Liver (tissue), 9 donors: Measurements from ENCODE around the gene POU4F3. TPM values are rescaled to one million over a fixed set of nuclear protein-coding genes. Genes with fewer than 3 reads are reported as not detected.

Source experiments
- DNase-seq: peaks from one replicate; pipeline ENCODE4 v3.0.0-alpha.2; 2017; ENCODE audit warnings: low spot score
- H3K27ac ChIP-seq, 2 donors: one replicate each; pipeline ENCODE4 v1.7.0; 2013; ENCODE audit warnings: inconsistent platforms in 2 of 2, low read length in 2 of 2, control low read depth in 1 of 2, low read depth in 1 of 2, mild to moderate bottlenecking in 1 of 2
- H3K27me3 ChIP-seq, 4 donors: one replicate each; pipeline versions ENCODE4 v1.6.1 to v1.7.0; 2013; ENCODE audit warnings: low read length in 3 of 4, inconsistent platforms in 1 of 4, mild to moderate bottlenecking in 1 of 4, moderate library complexity in 1 of 4; ENCODE audit not compliant: control insufficient read depth in 4 of 4, insufficient read depth in 4 of 4
- H3K36me3 ChIP-seq, 4 donors: one replicate each; pipeline versions ENCODE4 v1.6.1 to v1.7.0; 2013; ENCODE audit warnings: low read length in 3 of 4, mild to moderate bottlenecking in 3 of 4, low read depth in 1 of 4, moderate library complexity in 1 of 4; ENCODE audit not compliant: control insufficient read depth in 4 of 4, insufficient read depth in 3 of 4
- H3K4me1 ChIP-seq, 4 donors: one replicate each; pipeline versions ENCODE4 v1.6.1 to v1.7.0; 2013; ENCODE audit warnings: low read length in 3 of 4, mild to moderate bottlenecking in 3 of 4, moderate library complexity in 1 of 4; ENCODE audit not compliant: control insufficient read depth in 4 of 4, insufficient read depth in 4 of 4
- H3K4me3 ChIP-seq, 3 donors: one replicate each; pipeline versions ENCODE4 v1.6.1 to v1.7.0; 2013; ENCODE audit warnings: low read length in 3 of 3, control low read depth in 1 of 3, low read depth in 1 of 3, mild to moderate bottlenecking in 1 of 3
- H3K9ac ChIP-seq, 2 donors: one replicate each; pipeline ENCODE4 v1.7.0; 2013; ENCODE audit warnings: low read length in 2 of 2, mild to moderate bottlenecking in 2 of 2, moderate library complexity in 2 of 2, control low read depth in 1 of 2, low read depth in 1 of 2
- H3K9me3 ChIP-seq, 4 donors: one replicate each; pipeline versions ENCODE4 v1.6.1 to v1.7.0; 2013; ENCODE audit warnings: low read length in 3 of 4; ENCODE audit not compliant: control insufficient read depth in 4 of 4
- ATF3 ChIP-seq: IDR thresholded peaks from 2 replicates; pipeline ENCODE4 v1.6.1; 2016; ENCODE audit warnings: antibody characterized with exemption
- CTCF ChIP-seq: fragments of 150-350 bp; IDR thresholded peaks from 2 replicates; pipeline ENCODE4 v1.5.1; 2017; ENCODE audit warnings: improper control_type of control experiment, low read depth, low read length; ENCODE audit not compliant: missing input control
- FOXA1 ChIP-seq: IDR thresholded peaks from 2 replicates; pipeline ENCODE4 v1.6.1; 2016; ENCODE audit warnings: antibody characterized with exemption
- FOXA2 ChIP-seq: IDR thresholded peaks from 2 replicates; pipeline ENCODE4 v1.6.1; 2016; ENCODE audit warnings: antibody characterized with exemption
- GABPA ChIP-seq, 2 donors: IDR thresholded peaks in 1 of 2; conservative IDR thresholded peaks in 1 of 2; 2 replicates each; pipeline ENCODE4 v1.6.1; 2016; ENCODE audit warnings: antibody characterized with exemption in 2 of 2, mild to moderate bottlenecking in 1 of 2, moderate library complexity in 1 of 2
- HNF4A ChIP-seq, 2 donors: conservative IDR thresholded peaks; 2 replicates each; pipeline ENCODE4 v1.6.1; 2016; ENCODE audit warnings: antibody characterized with exemption in 2 of 2, mild to moderate bottlenecking in 2 of 2
- HNF4G ChIP-seq: IDR thresholded peaks from 2 replicates; pipeline ENCODE4 v1.6.1; 2016; ENCODE audit warnings: antibody characterized with exemption
- JUND ChIP-seq, 2 donors: IDR thresholded peaks; 2 replicates each; pipeline ENCODE4 v1.6.1; 2016; ENCODE audit warnings: antibody characterized with exemption in 2 of 2
- RAD21 ChIP-seq, 2 donors: IDR thresholded peaks; 2 replicates each; pipeline ENCODE4 v1.6.1; 2016; ENCODE audit warnings: antibody characterized with exemption in 2 of 2, mild to moderate bottlenecking in 2 of 2
- REST ChIP-seq: IDR thresholded peaks from 2 replicates; pipeline ENCODE4 v1.6.1; 2016; ENCODE audit warnings: antibody characterized with exemption, mild to moderate bottlenecking
- RXRA ChIP-seq, 2 donors: IDR thresholded peaks; 2 replicates each; pipeline ENCODE4 v1.6.1; 2017 to 2018; ENCODE audit warnings: antibody characterized with exemption in 2 of 2, mild to moderate bottlenecking in 1 of 2
- SP1 ChIP-seq: IDR thresholded peaks from 2 replicates; pipeline ENCODE4 v1.6.1; 2018; ENCODE audit warnings: antibody characterized with exemption, mild to moderate bottlenecking
- TAF1 ChIP-seq: conservative IDR thresholded peaks from 2 replicates; pipeline ENCODE4 v1.6.1; 2016; ENCODE audit warnings: antibody characterized with exemption, mild to moderate bottlenecking
- WGBS: extraction: QIAGEN DNeasy Blood & Tissue Kit; methylation state at CpG from one replicate; pipeline ENCODE4 v1.1.7; 2013; 5-methylcytosine and 5-hydroxymethylcytosine counted together
- polyA plus RNA-seq, 2 donors: library from polyadenylated mRNA; stranded (reverse) in 1 of 2; unstranded in 1 of 2; fragments of 200-250 nt in 1 of 2; fragments of >200 nt in 1 of 2; fragmentation: Nextera tagmentation in 1 of 2; extraction: Ambion mirVana in 1 of 2; gene quantifications; one replicate each; pipeline versions ENCODE4 v1.2.1 to v1.2.3, GENCODE V29; 2013 to 2015
- total RNA-seq, 2 donors: library from RNA; depleted of rRNA; stranded (reverse); fragments of >200 nt; gene quantifications; one replicate each; pipeline ENCODE4 v1.2.3, GENCODE V29; 2014
- donor health status: healthy.
- donor health status: healthy.
- donor health status: healthy.
- donor health status: healthy.
- donor health status: healthy.

The POU4F3 gene
- total and polyA plus RNA-seq, 4 donors, result not detected

- TF ChIP-seq ATF3, result no peak
These were observed 11.3 kb upstream of the POU4F3 start (continued) for GRCh38 chr5:146327257-146327870.

GRCh38 chr5:146327989-146328388, 10.7 kb upstream of the POU4F3 start:
- 33% methylated on average over 1 of the region's 1 CpG for WGBS
- TF ChIP-seq TAF1, result no peak
- no peak for TF ChIP-seq RXRA (IDR thresholded peaks at IDR 0.05)
- no peak for TF ChIP-seq RAD21 (IDR thresholded peaks at IDR 0.05)
- TF ChIP-seq JUND (IDR thresholded peaks at IDR 0.05), result no peak
- no peak for TF ChIP-seq SP1
- no peak for TF ChIP-seq GABPA (IDR thresholded peaks at IDR 0.05 in 1 of 2, conservative IDR thresholded peaks at IDR 0.05 in 1 of 2)
- Histone ChIP-seq H3K27ac (no peak overlapping the region), H3K4me3 (no peak overlapping the region), H3K27me3 (peaks cover 0 to 4% (median 3%) of the 10 kb centered on the region in 4 donors), H3K36me3 (no peaks in the 10 kb centered on the region), H3K9me3 (no peaks in the 10 kb centered on the region), H3K4me1 (no peaks in the 10 kb centered on the region), H3K9ac (no peak overlapping the region)
- no peak for DNase-seq

GRCh38 chr5:146329697-146330096, 8.9 kb upstream of the POU4F3 start:
- Histone ChIP-seq H3K9me3 (no peaks in the 10 kb centered on the region), H3K36me3 (no peaks in the 10 kb centered on the region), H3K27ac (no peak overlapping the region), H3K27me3 (peaks cover 0 to 4% (median 4%) of the 10 kb centered on the region in 4 donors), H3K4me3 (no peak overlapping the region), H3K9ac (no peak overlapping the region), H3K4me1 (no peaks in the 10 kb centered on the region)
- 94% methylated on average over 2 of the region's 2 CpGs for WGBS
- TF ChIP-seq REST (no peak), RXRA (IDR thresholded peaks at IDR 0.05) (no peak), FOXA1 (no peak), JUND (IDR thresholded peaks at IDR 0.05) (no peak), CTCF (no peak), GABPA (IDR thresholded peaks at IDR 0.05 in 1 of 2, conservative IDR thresholded peaks at IDR 0.05 in 1 of 2) (no peak), HNF4G (no peak), FOXA2 (no peak), HNF4A (conservative IDR thresholded peaks at IDR 0.05) (no peak)
- no peak for DNase-seq
